Measurements from ENCODE around the gene DPF3. TPM values are rescaled to one million over a fixed set of nuclear protein-coding genes. Genes with fewer than 3 reads are reported as not detected.
A peak's percentile ranks its signal among the peaks of the same experiment; 100 is the strongest.

Gene DPF3
- total and polyA plus RNA-seq, 7 donors: 2.3 to 25.3 (median 19.4) TPM

DNA sequence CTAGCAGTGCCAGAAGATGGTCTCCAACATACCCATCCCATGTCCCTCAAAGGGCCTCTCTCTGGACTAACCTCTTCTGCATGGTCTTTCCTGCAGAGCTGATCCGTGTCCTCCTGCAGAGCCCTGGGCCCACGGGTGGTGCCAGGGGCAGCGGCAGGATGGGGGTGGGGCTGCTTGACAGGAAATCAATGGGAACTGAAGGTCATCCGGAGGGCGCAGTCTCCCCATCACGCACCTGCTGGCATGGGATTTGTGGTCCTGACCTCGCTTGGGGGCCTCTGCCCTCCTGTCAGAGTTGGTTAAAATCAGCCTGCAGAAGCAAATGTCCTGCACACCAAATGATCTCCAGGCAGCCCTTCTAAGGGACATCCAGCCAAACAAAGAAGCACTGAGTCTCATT lies 110.2 kb downstream of the DPF3 start:
- Histone ChIP-seq H3K36me3 (ENCODE audit: insufficient read depth in 1 of 2, low read depth in 1 of 2) (no peaks in the 10 kb centered on the region), H3K4me3 (no peak overlapping the region), H3K9me3 (no peaks in the 10 kb centered on the region), H3K27ac (no peak overlapping the region), H3K27me3 (ENCODE audit: insufficient read depth in 3 of 3, low read length in 2 of 3) (no peaks in the 10 kb centered on the region), H3K4me1 (peaks cover 36% of the 10 kb centered on the region)
- TF ChIP-seq, protein P1, sequence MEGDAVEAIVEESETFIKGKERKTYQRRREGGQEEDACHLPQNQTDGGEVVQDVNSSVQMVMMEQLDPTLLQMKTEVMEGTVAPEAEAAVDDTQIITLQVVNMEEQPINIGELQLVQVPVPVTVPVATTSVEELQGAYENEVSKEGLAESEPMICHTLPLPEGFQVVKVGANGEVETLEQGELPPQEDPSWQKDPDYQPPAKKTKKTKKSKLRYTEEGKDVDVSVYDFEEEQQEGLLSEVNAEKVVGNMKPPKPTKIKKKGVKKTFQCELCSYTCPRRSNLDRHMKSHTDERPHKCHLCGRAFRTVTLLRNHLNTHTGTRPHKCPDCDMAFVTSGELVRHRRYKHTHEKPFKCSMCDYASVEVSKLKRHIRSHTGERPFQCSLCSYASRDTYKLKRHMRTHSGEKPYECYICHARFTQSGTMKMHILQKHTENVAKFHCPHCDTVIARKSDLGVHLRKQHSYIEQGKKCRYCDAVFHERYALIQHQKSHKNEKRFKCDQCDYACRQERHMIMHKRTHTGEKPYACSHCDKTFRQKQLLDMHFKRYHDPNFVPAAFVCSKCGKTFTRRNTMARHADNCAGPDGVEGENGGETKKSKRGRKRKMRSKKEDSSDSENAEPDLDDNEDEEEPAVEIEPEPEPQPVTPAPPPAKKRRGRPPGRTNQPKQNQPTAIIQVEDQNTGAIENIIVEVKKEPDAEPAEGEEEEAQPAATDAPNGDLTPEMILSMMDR (IDR thresholded peaks at IDR 0.05): no peak
- WGBS, 3 donors: 59 to 73% (median 65%) methylated on average over 7 of the region's 7 CpGs
- no peak for DNase-seq
- intact Hi-C loops (cut with DNase I): no loop called here
- no peak for ATAC-seq

DNA sequence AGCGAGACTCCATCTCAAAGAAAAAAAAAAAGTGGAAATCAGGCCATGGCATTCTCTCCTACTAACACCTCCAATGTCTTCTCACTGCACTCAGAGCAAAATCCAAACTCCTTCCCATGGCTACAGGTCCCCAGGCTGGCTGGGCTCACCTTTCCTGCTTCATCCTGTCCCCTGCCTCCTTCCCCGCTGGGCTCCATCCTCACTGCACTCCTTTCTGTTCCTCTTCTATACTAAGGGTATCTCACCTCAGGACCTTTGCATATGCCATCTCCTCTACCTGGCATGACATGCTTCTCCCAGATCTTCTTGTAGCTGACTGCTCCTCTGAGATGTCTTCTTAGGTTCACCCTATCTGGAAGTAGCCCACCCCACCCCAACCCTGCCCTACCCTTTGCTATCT lies 111.1 kb downstream of the DPF3 start:
- 90 to 99% (median 97%) methylated on average over 1 to 2 of the region's 2 CpGs for WGBS, 3 donors
- Histone ChIP-seq H3K36me3 (ENCODE audit: insufficient read depth in 1 of 2, low read depth in 1 of 2) (no peaks in the 10 kb centered on the region), H3K27me3 (ENCODE audit: insufficient read depth in 3 of 3, low read length in 2 of 3) (no peaks in the 10 kb centered on the region), H3K27ac (no peak overlapping the region), H3K4me3 (no peak overlapping the region), H3K9me3 (no peaks in the 10 kb centered on the region), H3K4me1 (peaks cover 36% of the 10 kb centered on the region)
- TF ChIP-seq, protein P1 (IDR thresholded peaks at IDR 0.05): no peak
- intact Hi-C loops (cut with DNase I): no loop called here
- ATAC-seq (no peak), DNase-seq (no peak)

DNA sequence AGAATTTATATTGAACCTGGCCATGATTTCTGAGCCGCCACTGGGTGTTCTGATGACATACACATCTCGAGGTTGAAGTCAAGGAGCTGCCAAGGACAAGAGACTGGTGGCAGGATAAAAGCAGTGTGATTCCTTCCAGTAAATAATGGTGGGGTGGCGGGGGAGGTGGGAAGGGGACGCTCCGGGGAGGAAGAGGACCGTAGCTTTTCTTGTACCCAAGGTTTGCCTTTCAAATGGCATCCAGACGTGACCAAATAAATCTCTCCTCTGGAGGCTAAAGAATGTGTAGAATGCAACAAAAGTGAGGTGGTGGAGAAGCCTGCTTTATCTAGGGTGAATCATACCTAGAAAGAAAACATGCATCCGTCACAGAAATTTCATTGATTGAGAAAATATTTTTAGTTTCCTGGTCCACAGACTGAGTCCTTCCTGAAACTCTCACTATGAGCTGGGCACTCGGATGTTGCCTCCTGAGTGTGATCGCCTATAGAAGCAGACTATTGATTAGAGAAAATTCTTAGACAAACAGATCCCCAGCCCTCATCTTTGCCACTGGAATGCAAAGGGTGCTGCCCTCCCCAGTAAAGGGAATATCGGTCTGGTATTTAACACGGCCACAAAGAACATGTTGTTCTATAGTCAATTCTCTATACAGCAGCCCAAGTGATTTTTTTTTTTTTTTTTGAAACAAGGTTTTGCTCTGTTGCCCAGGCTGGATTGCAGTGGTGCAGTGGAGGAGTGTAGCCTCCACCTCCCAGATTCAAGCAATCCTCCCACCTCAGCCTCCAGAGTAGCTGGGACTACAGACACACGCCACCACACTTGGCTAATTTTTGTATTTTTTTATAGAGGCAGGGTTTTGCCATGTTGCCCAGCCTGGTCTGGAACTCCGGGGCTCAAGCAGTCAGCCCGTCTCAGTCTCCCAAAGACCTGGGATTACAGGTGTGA lies 112.1 kb downstream of the DPF3 start:
- H3K27me3 ChIP-seq (ENCODE audit: insufficient read depth in 3 of 3, low read length in 2 of 3): no peaks in the 10 kb centered on the region
- no peak overlapping the region for H3K4me3 ChIP-seq
- H3K36me3 ChIP-seq (ENCODE audit: insufficient read depth in 1 of 2, low read depth in 1 of 2): no peaks in the 10 kb centered on the region
- 62 to 71% (median 66%) methylated on average over 15 of the region's 15 CpGs for WGBS, 3 donors
- peaks cover 42% of the 10 kb centered on the region for H3K4me1 ChIP-seq
- peak in 1 of 4 donors; percentile 27 for ATAC-seq
- TF ChIP-seq, protein P1 (IDR thresholded peaks at IDR 0.05): no peak
- no peak overlapping the region for H3K27ac ChIP-seq
- intact Hi-C loops (cut with DNase I): no loop called here
- no peak for DNase-seq
- peaks cover 3% of the 10 kb centered on the region for H3K9me3 ChIP-seq

DNA sequence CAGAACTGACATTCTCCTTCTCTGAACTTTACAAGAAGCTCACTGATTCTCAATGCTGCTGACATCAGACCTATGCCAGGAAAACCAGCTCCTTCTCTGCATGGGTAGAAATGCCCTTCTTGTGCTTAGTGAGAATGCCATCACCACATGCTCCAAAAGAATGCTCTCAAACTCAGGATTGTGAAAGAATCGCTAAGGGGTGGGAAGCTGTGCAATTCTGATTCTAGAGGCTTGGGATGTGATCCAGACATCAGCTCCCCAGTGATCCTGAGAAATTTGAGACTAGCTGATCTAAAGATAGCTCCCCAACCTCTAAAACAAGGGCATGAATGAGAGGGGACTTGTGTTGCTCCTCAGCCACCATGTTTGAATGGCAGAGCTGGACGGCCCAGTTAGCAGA lies 113.2 kb downstream of the DPF3 start:
- Histone ChIP-seq H3K9me3 (peaks cover 3% of the 10 kb centered on the region), H3K4me1 (peaks cover 52% of the 10 kb centered on the region), H3K27ac (peak overlapping the region; percentile 46), H3K4me3 (no peak overlapping the region), H3K27me3 (ENCODE audit: insufficient read depth in 3 of 3, low read length in 2 of 3) (no peaks in the 10 kb centered on the region), H3K36me3 (ENCODE audit: insufficient read depth in 1 of 2, low read depth in 1 of 2) (no peaks in the 10 kb centered on the region)
- intact Hi-C loops (cut with DNase I): no loop called here
- DNase-seq (no peak), ATAC-seq (peak in 3 of 4 donors; percentile 50 to 54 (median 54))
- TF ChIP-seq, protein P1 (IDR thresholded peaks at IDR 0.05): no peak
- whole genome bisulfite sequencing, 3 donors: 16 to 38% (median 24%) methylated on average over 2 of the region's 2 CpGs
